CD14-positive monocyte (primary cell): Measurements from ENCODE around the gene ACP7. TPM values are rescaled to one million over a fixed set of nuclear protein-coding genes. Genes with fewer than 3 reads are reported as not detected.
A peak's percentile ranks its signal among the peaks of the same experiment; 100 is the strongest.

Source experiments
- DNase-seq, 3 donors: peaks; one replicate each; pipeline ENCODE4 v3.0.0-alpha.2; 2011 to 2022
- H2AFZ ChIP-seq: 2 replicates; pipeline ENCODE4 v1.6.0; 2012; ENCODE audit warnings: mild to moderate bottlenecking, low read depth, low read length, inconsistent platforms; ENCODE audit not compliant: insufficient read depth, poor library complexity, severe bottlenecking
- H3K27ac ChIP-seq, 2 donors: 1 replicate in 1 of 2; 2 replicates in 1 of 2; pipeline ENCODE4 v1.5.1; 2012 to 2013; ENCODE audit warnings: low read length in 2 of 2, control low read depth in 1 of 2, inconsistent platforms in 1 of 2, low read depth in 1 of 2, mild to moderate bottlenecking in 1 of 2
- H3K27me3 ChIP-seq, 2 donors: one replicate each; pipeline versions ENCODE4 v1.6.0 to v1.6.1; 2011 to 2013; ENCODE audit warnings: low read length in 2 of 2; ENCODE audit not compliant: control insufficient read depth in 2 of 2, insufficient read depth in 2 of 2
- H3K36me3 ChIP-seq, 2 donors: replicated peaks in 1 of 2; 1 replicate in 1 of 2; 2 replicates in 1 of 2; pipeline versions ENCODE4 v1.5.1 to v1.6.1; 2012 to 2013; ENCODE audit warnings: low read length in 2 of 2, control low read depth in 1 of 2, inconsistent platforms in 1 of 2, mild to moderate bottlenecking in 1 of 2; ENCODE audit not compliant: insufficient read depth in 2 of 2, control insufficient read depth in 1 of 2
- H3K4me1 ChIP-seq, 2 donors: 1 replicate in 1 of 2; 2 replicates in 1 of 2; pipeline versions ENCODE4 v1.5.1 to v1.6.1; 2012 to 2013; ENCODE audit warnings: low read length in 2 of 2, control low read depth in 1 of 2, inconsistent platforms in 1 of 2, mild to moderate bottlenecking in 1 of 2, moderate library complexity in 1 of 2; ENCODE audit not compliant: insufficient read depth in 2 of 2, control insufficient read depth in 1 of 2
- H3K4me2 ChIP-seq: replicated peaks from 2 replicates; pipeline ENCODE3; 2012; ENCODE audit warnings: low read length, moderate library complexity, mild to moderate bottlenecking; ENCODE audit not compliant: poor library complexity, severe bottlenecking; ENCODE audit errors: extremely low read depth
- H3K4me3 ChIP-seq, 3 experiments: fragments of 200-600 bp in 1 of 3; sonication (generic) in 1 of 3; replicated peaks in 1 of 3; 1 replicate in 2 of 3; 2 replicates in 1 of 3; pipeline ENCODE4 v1.5.1; 2011 to 2013; ENCODE audit warnings: low read length in 3 of 3, mild to moderate bottlenecking in 3 of 3, control low read depth in 2 of 3, low read depth in 2 of 3, inconsistent platforms in 1 of 3, moderate library complexity in 1 of 3
- H3K79me2 ChIP-seq: 2 replicates; pipeline ENCODE4 v1.6.0; 2012; ENCODE audit warnings: mild to moderate bottlenecking, control low read depth, inconsistent platforms, low read length, moderate library complexity; ENCODE audit not compliant: insufficient read depth
- H3K9ac ChIP-seq: 2 replicates; pipeline ENCODE4 v1.6.0; 2017; ENCODE audit warnings: low read length, mild to moderate bottlenecking; ENCODE audit not compliant: insufficient read depth, poor library complexity, severe bottlenecking
- H3K9me3 ChIP-seq, 2 donors: replicated peaks in 1 of 2; 1 replicate in 1 of 2; 2 replicates in 1 of 2; pipeline versions ENCODE4 v1.5.1 to v1.6.1; 2012 to 2013; ENCODE audit warnings: low read length in 2 of 2, control low read depth in 1 of 2; ENCODE audit not compliant: control insufficient read depth in 1 of 2, insufficient read depth in 1 of 2
- H4K20me1 ChIP-seq: 2 replicates; pipeline ENCODE4 v1.6.0; 2012; ENCODE audit warnings: mild to moderate bottlenecking, low read length, control low read depth, moderate library complexity; ENCODE audit not compliant: insufficient read depth
- H3K27ac Mint-ChIP-seq, 7 donors: one replicate each; pipeline ENCODE4 v1.8.0; 2020; ENCODE audit warnings: mild to moderate bottlenecking in 7 of 7, mixed read lengths in 7 of 7, moderate library complexity in 6 of 7, inconsistent platforms in 2 of 7
- H3K27me3 Mint-ChIP-seq, 3 donors: one replicate each; pipeline ENCODE4 v1.8.0; 2021 to 2022; ENCODE audit warnings: low read depth in 3 of 3, mild to moderate bottlenecking in 3 of 3, mixed read lengths in 3 of 3, moderate library complexity in 3 of 3, inconsistent platforms in 1 of 3
- H3K36me3 Mint-ChIP-seq, 2 donors: one replicate each; pipeline ENCODE4 v1.8.0; 2020; ENCODE audit warnings: mixed read lengths in 2 of 2, inconsistent platforms in 1 of 2, mild to moderate bottlenecking in 1 of 2
- H3K4me1 Mint-ChIP-seq: one replicate; pipeline ENCODE4 v1.8.0; 2020; ENCODE audit warnings: mild to moderate bottlenecking, mixed read lengths
- H3K4me3 Mint-ChIP-seq, 2 donors: one replicate each; pipeline ENCODE4 v1.8.0; 2020; ENCODE audit warnings: mild to moderate bottlenecking in 2 of 2, mixed read lengths in 2 of 2, moderate library complexity in 1 of 2
- H3K9me3 Mint-ChIP-seq, 7 donors: one replicate each; pipeline ENCODE4 v1.8.0; 2020 to 2022; ENCODE audit warnings: mixed read lengths in 7 of 7, mild to moderate bottlenecking in 6 of 7, moderate library complexity in 6 of 7, inconsistent platforms in 2 of 7
- WGBS: methylation state at CpG from one replicate; pipeline ENCODE4 v1.1.5; 2013; ENCODE audit warnings: missing lambda C conversion rate; ENCODE audit not compliant: insufficient coverage; 5-methylcytosine and 5-hydroxymethylcytosine counted together
- intact Hi-C, 2 donors: fragments of 100-400 bp; cut with micrococcal nuclease; formaldehyde crosslinking; loops; one replicate each; pipeline versions ENCODE4 v1.15.0 to v1.15.1; 2023
- polyA plus RNA-seq, 3 donors: library from polyadenylated mRNA; depleted of rRNA in 1 of 3; unstranded in 2 of 3; stranded (reverse) in 1 of 3; fragments of 300-500 nt in 2 of 3; fragments of >200 nt in 1 of 3; fragmentation: Illumina TruSeq in 2 of 3; gene quantifications; 1 replicate in 2 of 3; 2 replicates in 1 of 3; pipeline ENCODE4 v1.2.3, GENCODE V29; 2012 to 2021
- TF ChIP-seq, protein P1 (sequence below): fragments of 200-600 bp; IDR thresholded peaks from one replicate; pipeline ENCODE4 v1.8.0; 2022; ENCODE audit warnings: antibody characterized with exemption, mild to moderate bottlenecking

The ACP7 gene
- polyA plus RNA-seq, 3 donors, result not detected

DNA sequence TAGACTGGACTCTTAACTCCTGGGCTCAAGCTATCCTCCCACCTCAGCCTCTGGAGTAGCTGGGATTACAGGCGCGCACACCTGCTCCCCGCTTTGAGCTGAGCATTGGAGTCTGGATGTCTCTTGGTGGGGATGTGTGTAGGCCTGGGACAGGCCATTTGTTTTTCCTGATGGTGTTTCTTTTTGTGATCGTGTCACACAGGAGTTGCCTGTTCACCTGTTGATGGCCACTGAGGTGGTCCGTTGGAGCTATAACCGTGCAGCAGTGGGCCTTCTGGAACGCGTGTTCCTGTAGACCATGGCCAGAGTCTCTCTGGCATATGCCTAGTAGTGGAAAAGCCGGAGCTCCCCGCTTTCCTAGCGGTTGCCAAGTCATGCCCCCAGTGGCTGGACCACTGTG, 44.9 kb downstream of the ACP7 start:
- WGBS, result 96% methylated on average over 11 of the region's 11 CpGs
- peaks cover 3% of the 10 kb centered on the region in 2 donors for H3K36me3 Mint-ChIP-seq
- no peak overlapping the region for H3K27ac Mint-ChIP-seq
- H3K27me3 Mint-ChIP-seq, result peaks cover 0 to 2% (median 0%) of the 10 kb centered on the region in 3 donors
- Histone ChIP-seq H3K9me3 (no peaks in the 10 kb centered on the region), H3K9ac (no peak overlapping the region), H3K4me3 (no peak overlapping the region), H3K4me2 (no peak overlapping the region), H3K79me2 (peaks cover 65% of the 10 kb centered on the region), H2AFZ (no peak overlapping the region), H3K27ac (no peak overlapping the region), H3K4me1 (peaks cover 18 to 25% of the 10 kb centered on the region in 2 donors), H3K27me3 (no peaks in the 10 kb centered on the region), H4K20me1 (peaks cover 38% of the 10 kb centered on the region), H3K36me3 (no peaks in the 10 kb centered on the region)
- H3K9me3 Mint-ChIP-seq, result no peaks in the 10 kb centered on the region
- intact Hi-C loops, result loop anchor here in 1 of 2 donors (5.0 kb wide), 1 partner anchor 413 kb away; the partner anchor contains the start of gene EID2
- TF ChIP-seq, protein P1, sequence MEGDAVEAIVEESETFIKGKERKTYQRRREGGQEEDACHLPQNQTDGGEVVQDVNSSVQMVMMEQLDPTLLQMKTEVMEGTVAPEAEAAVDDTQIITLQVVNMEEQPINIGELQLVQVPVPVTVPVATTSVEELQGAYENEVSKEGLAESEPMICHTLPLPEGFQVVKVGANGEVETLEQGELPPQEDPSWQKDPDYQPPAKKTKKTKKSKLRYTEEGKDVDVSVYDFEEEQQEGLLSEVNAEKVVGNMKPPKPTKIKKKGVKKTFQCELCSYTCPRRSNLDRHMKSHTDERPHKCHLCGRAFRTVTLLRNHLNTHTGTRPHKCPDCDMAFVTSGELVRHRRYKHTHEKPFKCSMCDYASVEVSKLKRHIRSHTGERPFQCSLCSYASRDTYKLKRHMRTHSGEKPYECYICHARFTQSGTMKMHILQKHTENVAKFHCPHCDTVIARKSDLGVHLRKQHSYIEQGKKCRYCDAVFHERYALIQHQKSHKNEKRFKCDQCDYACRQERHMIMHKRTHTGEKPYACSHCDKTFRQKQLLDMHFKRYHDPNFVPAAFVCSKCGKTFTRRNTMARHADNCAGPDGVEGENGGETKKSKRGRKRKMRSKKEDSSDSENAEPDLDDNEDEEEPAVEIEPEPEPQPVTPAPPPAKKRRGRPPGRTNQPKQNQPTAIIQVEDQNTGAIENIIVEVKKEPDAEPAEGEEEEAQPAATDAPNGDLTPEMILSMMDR, result no peak
- peaks cover 44% of the 10 kb centered on the region for H3K4me1 Mint-ChIP-seq
- DNase-seq, result no peak
- H3K4me3 Mint-ChIP-seq, result no peak overlapping the region

DNA sequence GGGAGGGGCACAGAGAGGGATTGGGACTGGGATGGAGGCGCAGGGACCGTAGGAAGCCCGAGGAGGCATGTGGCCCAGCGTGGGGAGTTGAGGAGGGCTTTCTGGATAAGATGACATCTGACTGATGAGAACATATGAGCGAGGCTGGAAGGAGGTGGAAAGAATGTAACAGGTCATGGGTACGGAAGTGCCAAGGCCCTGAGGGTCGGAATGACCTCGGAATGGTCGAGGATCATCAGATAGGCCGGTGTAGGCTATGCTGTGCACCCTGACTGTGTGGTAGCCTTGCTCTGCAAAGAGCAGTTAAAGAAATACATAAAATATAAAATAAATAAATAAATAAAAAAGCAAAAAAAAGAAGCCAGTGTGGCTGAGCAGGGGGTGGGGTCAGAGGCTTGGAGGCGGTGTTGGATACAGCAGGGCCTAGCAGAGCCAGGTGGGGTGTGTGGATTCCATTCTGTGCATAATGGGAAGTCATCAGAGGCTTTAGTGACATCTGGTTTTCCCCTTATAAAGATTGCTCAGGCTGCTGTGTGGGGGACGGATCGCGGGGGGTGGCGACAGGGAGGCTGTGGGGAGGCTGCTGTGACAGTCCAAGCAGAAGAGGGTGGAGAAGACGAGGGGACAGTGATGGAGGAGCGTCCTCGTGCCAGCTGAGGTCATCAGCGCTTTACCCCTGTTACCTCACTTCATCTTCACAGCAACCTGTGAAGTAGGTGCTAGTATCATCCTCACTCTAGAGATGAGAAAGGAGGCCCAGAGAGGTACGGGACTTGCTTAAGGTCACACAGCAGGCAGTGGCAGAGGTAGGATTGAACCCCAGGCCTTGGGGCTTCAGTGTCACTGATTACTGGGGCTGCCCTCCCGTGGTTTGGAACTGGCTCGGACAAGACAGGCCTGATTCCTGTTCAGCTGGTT, 46.4 kb downstream of the ACP7 start:
- H3K9ac ChIP-seq, result no peak overlapping the region
- H3K27ac Mint-ChIP-seq, result peak overlapping the region in 4 of 7 donors; percentile 37 to 48 (median 44)
- H3K9me3 ChIP-seq, result no peaks in the 10 kb centered on the region
- H3K36me3 ChIP-seq, result no peaks in the 10 kb centered on the region
- no peak overlapping the region for H3K27ac ChIP-seq
- H3K4me1 Mint-ChIP-seq, result peaks cover 41% of the 10 kb centered on the region
- intact Hi-C loops, result no loop called here
- TF ChIP-seq, protein P1, result no peak
- DNase-seq, result no peak
- peaks cover 0 to 2% (median 0%) of the 10 kb centered on the region in 3 donors for H3K27me3 Mint-ChIP-seq
- no peak overlapping the region for H3K4me3 ChIP-seq
- peaks cover 42% of the 10 kb centered on the region for H4K20me1 ChIP-seq
- H3K36me3 Mint-ChIP-seq, result peaks cover 3 to 4% of the 10 kb centered on the region in 2 donors
- peak overlapping the region in 1 of 2 donors; percentile 24 for H3K4me3 Mint-ChIP-seq
- no peaks in the 10 kb centered on the region for H3K27me3 ChIP-seq
- H2AFZ ChIP-seq, result no peak overlapping the region
- H3K9me3 Mint-ChIP-seq, result no peaks in the 10 kb centered on the region
- 88% methylated on average over 11 of the region's 22 CpGs for WGBS
- peaks cover 13 to 25% of the 10 kb centered on the region in 2 donors for H3K4me1 ChIP-seq
- H3K4me2 ChIP-seq, result no peak overlapping the region
- H3K79me2 ChIP-seq, result peaks cover 73% of the 10 kb centered on the region
